SKM-1 treated with dmso at 0.1 percent for 144 hours (cell line): Measurements from ENCODE around the gene ZNF138.
"Not testable (repeated sequence)": the region's sequence is repeated elsewhere in the genome, so short reads cannot be mapped to it uniquely, and the experiment has no call there.

Experiments used
- DNase-seq: peaks from one replicate; lab custom pipeline; 2025; ENCODE audit not compliant: unreplicated experiment; lab: John Stamatoyannopoulos, UW

The ZNF138 gene

GRCh38 chr7:64838051-64838450 is 43.8 kb downstream of the ZNF138 start:
- DNase-seq = not testable (repeated sequence)

- no peak for DNase-seq
These were observed 44.5 kb downstream of the ZNF138 start for GRCh38 chr7:64838691-64839090.

- DNase-seq = no peak
These were observed 45.7 kb downstream of the ZNF138 start for GRCh38 chr7:64839910-64840309.

GRCh38 chr7:64849250-64849923 is 55.2 kb downstream of the ZNF138 start:
- no peak for DNase-seq

- no peak for DNase-seq
These were observed 55.8 kb downstream of the ZNF138 start for GRCh38 chr7:64849924-64850499.

GRCh38 chr7:64853679-64854078 is 59.5 kb downstream of the ZNF138 start:
- DNase-seq = no peak

GRCh38 chr7:64854969-64855368 is 60.7 kb downstream of the ZNF138 start:
- no peak for DNase-seq

GRCh38 chr7:64863021-64863420 is 68.8 kb downstream of the ZNF138 start:
- no peak for DNase-seq

GRCh38 chr7:64863530-64863929 is 69.3 kb downstream of the ZNF138 start:
- not testable (repeated sequence) for DNase-seq

- no peak for DNase-seq
These were observed 69.7 kb downstream of the ZNF138 start for GRCh38 chr7:64863969-64864368.

- DNase-seq = no peak
These were observed 73.7 kb downstream of the ZNF138 start for GRCh38 chr7:64867863-64868440.

- no peak for DNase-seq
These were observed 74.3 kb downstream of the ZNF138 start for GRCh38 chr7:64868499-64868898.

GRCh38 chr7:64869121-64869725 is 75.0 kb downstream of the ZNF138 start:
- DNase-seq = no peak

GRCh38 chr7:64869912-64870562 is 75.8 kb downstream of the ZNF138 start:
- no peak for DNase-seq

- DNase-seq = no peak
These were observed 76.4 kb downstream of the ZNF138 start for GRCh38 chr7:64870656-64871055.

- no peak for DNase-seq
These were observed 77.5 kb downstream of the ZNF138 start for GRCh38 chr7:64871761-64872160.

GRCh38 chr7:64872351-64873154 is 78.3 kb downstream of the ZNF138 start:
- no peak for DNase-seq

- DNase-seq = no peak
These were observed 78.9 kb downstream of the ZNF138 start for GRCh38 chr7:64873155-64873500.

- no peak for DNase-seq
These were observed 79.3 kb downstream of the ZNF138 start for GRCh38 chr7:64873517-64873916.

- DNase-seq = no peak
These were observed 79.9 kb downstream of the ZNF138 start for GRCh38 chr7:64874114-64874513.
